H1 (cell line): ENCODE data around the gene ATP5F1C. TPM values are rescaled to one million over a fixed set of nuclear protein-coding genes. Genes with fewer than 3 reads are reported as not detected.

ENCODE experiments used
- CTCF ChIA-PET: fragments of 300-600 bp; sonication (Branson Sonifier 250); formaldehyde crosslinking; loops from one replicate; lab custom pipeline; 2021; ENCODE audit not compliant: partially characterized antibody; lab: Charles Lee
- POLR2A ChIA-PET: fragments of 300-600 bp; sonication (Branson Sonifier 250); formaldehyde crosslinking; loops from one replicate; lab custom pipeline; 2021; ENCODE audit warnings: inconsistent platforms; ENCODE audit not compliant: partially characterized antibody; lab: Charles Lee
- DNase-seq, 2 experiments: peaks; one replicate each; pipeline versions ENCODE4 v3.0.0 to v3.0.0-alpha.2; 2010 to 2022; ENCODE audit warnings: low spot score in 2 of 2, low read depth in 1 of 2, mixed read lengths in 1 of 2
- FAIRE-seq: peaks from 2 replicates; lab custom pipeline; 2011; peaks lifted over from hg19 to GRCh38; lab: Jason Lieb, UNC
- H2AFZ ChIP-seq: 2 replicates; pipeline ENCODE4 v1.8.1; 2012; ENCODE audit warnings: low read length, inconsistent platforms
- H2AK5ac ChIP-seq: 2 replicates; pipeline ENCODE4 v1.6.1; 2013; ENCODE audit warnings: low read depth, low read length
- H2BK120ac ChIP-seq: replicated peaks from 2 replicates; pipeline ENCODE3; 2013; ENCODE audit warnings: low read depth, low read length, inconsistent platforms
- H2BK12ac ChIP-seq: 2 replicates; pipeline ENCODE4 v1.6.1; 2013; ENCODE audit warnings: low read depth, low read length
- H2BK15ac ChIP-seq: 2 replicates; pipeline ENCODE4 v1.6.1; 2013; ENCODE audit warnings: low read length
- H2BK20ac ChIP-seq: 2 replicates; pipeline ENCODE4 v1.6.1; 2013; ENCODE audit warnings: low read length
- H2BK5ac ChIP-seq: 2 replicates; pipeline ENCODE4 v1.6.1; 2013; ENCODE audit warnings: low read depth, low read length
- H3K14ac ChIP-seq: 2 replicates; pipeline ENCODE4 v1.6.1; 2013; ENCODE audit warnings: inconsistent platforms; ENCODE audit not compliant: insufficient read length
- H3K18ac ChIP-seq: 2 replicates; pipeline ENCODE4 v1.6.1; 2013; ENCODE audit warnings: low read length; ENCODE audit errors: extremely low read depth
- H3K23ac ChIP-seq: 2 replicates; pipeline ENCODE4 v1.6.1; 2013; ENCODE audit warnings: inconsistent platforms; ENCODE audit not compliant: insufficient read length
- H3K23me2 ChIP-seq: 2 replicates; pipeline ENCODE4 v1.6.1; 2013; ENCODE audit warnings: low read depth, low read length
- H3K27ac ChIP-seq: 2 replicates; pipeline ENCODE4 v1.6.1; 2011; ENCODE audit warnings: low read depth, low read length, inconsistent platforms
- H3K27me3 ChIP-seq, 4 experiments: replicated peaks in 1 of 4; 1 replicate in 1 of 4; 2 replicates in 3 of 4; pipeline versions ENCODE4 v1.6.1 to v1.8.1; 2011 to 2013; ENCODE audit warnings: low read length in 3 of 4, mild to moderate bottlenecking in 3 of 4, inconsistent platforms in 2 of 4, mixed read lengths in 2 of 4, moderate library complexity in 1 of 4; ENCODE audit not compliant: control insufficient read depth in 3 of 4, insufficient read depth in 3 of 4; ENCODE audit errors: extremely low read depth in 1 of 4
- H3K36me3 ChIP-seq, 4 experiments: 2 replicates each; pipeline versions ENCODE4 v1.6.1 to v1.8.1; 2011 to 2013; ENCODE audit warnings: mild to moderate bottlenecking in 4 of 4, low read length in 3 of 4, moderate library complexity in 2 of 4, control low read depth in 1 of 4, inconsistent platforms in 1 of 4; ENCODE audit not compliant: insufficient read depth in 4 of 4, control insufficient read depth in 2 of 4
- H3K4ac ChIP-seq: replicated peaks from 2 replicates; pipeline ENCODE3; 2013; ENCODE audit warnings: low read length, low read depth, mixed read lengths, inconsistent platforms; ENCODE audit not compliant: insufficient read length
- H3K4me1 ChIP-seq, 4 experiments: replicated peaks in 1 of 4; 1 replicate in 1 of 4; 2 replicates in 3 of 4; pipeline versions ENCODE4 v1.6.1 to v1.8.1; 2011 to 2013; ENCODE audit warnings: low read length in 3 of 4, inconsistent platforms in 2 of 4, mixed read lengths in 1 of 4; ENCODE audit not compliant: insufficient read depth in 4 of 4, control insufficient read depth in 3 of 4
- H3K4me2 ChIP-seq, 2 experiments: 2 replicates each; pipeline versions ENCODE4 v1.6.1 to v1.8.1; 2011 to 2013; ENCODE audit warnings: low read depth in 2 of 2, low read length in 2 of 2, control low read depth in 1 of 2, inconsistent platforms in 1 of 2, mild to moderate bottlenecking in 1 of 2; ENCODE audit not compliant: insufficient read depth in 1 of 2
- H3K4me3 ChIP-seq, 4 experiments: fragments of 200-600, 300-600 bp in 1 of 4; sonication (generic), shearing (Covaris generic), sonication (Bioruptor Twin) in 1 of 4; 2 replicates each; pipeline versions ENCODE4 v1.5.1 to v1.8.1; 2011 to 2016; ENCODE audit warnings: low read length in 4 of 4, low read depth in 3 of 4, control low read depth in 2 of 4, inconsistent platforms in 2 of 4, mild to moderate bottlenecking in 2 of 4, mixed read lengths in 1 of 4, moderate library complexity in 1 of 4; ENCODE audit not compliant: insufficient read depth in 2 of 4; ENCODE audit errors: extremely low read depth in 1 of 4
- H3K56ac ChIP-seq: replicated peaks from 2 replicates; pipeline ENCODE3; 2013; ENCODE audit warnings: low read depth, mild to moderate bottlenecking, mixed read lengths, low read length, inconsistent platforms; ENCODE audit not compliant: insufficient read length
- H3K79me1 ChIP-seq: 2 replicates; pipeline ENCODE4 v1.6.1; 2013; ENCODE audit warnings: low read depth, low read length, control low read depth
- H3K79me2 ChIP-seq, 2 experiments: 2 replicates each; pipeline versions ENCODE4 v1.6.1 to v1.8.1; 2012 to 2013; ENCODE audit warnings: low read length in 2 of 2, mild to moderate bottlenecking in 2 of 2, inconsistent platforms in 1 of 2; ENCODE audit not compliant: insufficient read depth in 2 of 2, control insufficient read depth in 1 of 2
- H3K9ac ChIP-seq, 4 experiments: replicated peaks in 1 of 4; 1 replicate in 1 of 4; 2 replicates in 3 of 4; pipeline versions ENCODE4 v1.6.1 to v1.8.1; 2011 to 2013; ENCODE audit warnings: low read depth in 3 of 4, low read length in 3 of 4, control low read depth in 2 of 4, mild to moderate bottlenecking in 2 of 4, moderate library complexity in 2 of 4, inconsistent platforms in 1 of 4; ENCODE audit errors: extremely low read depth in 1 of 4
- H3K9me3 ChIP-seq, 2 experiments: 2 replicates each; pipeline versions ENCODE4 v1.6.1 to v1.8.1; 2012 to 2013; ENCODE audit warnings: mild to moderate bottlenecking in 2 of 2, moderate library complexity in 2 of 2, control low read depth in 1 of 2, inconsistent platforms in 1 of 2, low read depth in 1 of 2, low read length in 1 of 2, mixed read lengths in 1 of 2; ENCODE audit not compliant: insufficient read depth in 2 of 2
- H4K20me1 ChIP-seq, 2 experiments: replicated peaks in 1 of 2; 2 replicates each; pipeline versions ENCODE3 to v1.8.1; 2011 to 2013; ENCODE audit warnings: inconsistent platforms in 2 of 2, low read length in 2 of 2, mild to moderate bottlenecking in 1 of 2; ENCODE audit not compliant: insufficient read depth in 2 of 2, control insufficient read depth in 1 of 2
- H4K5ac ChIP-seq: 2 replicates; pipeline ENCODE4 v1.6.1; 2013; ENCODE audit warnings: low read length, low read depth, mixed read lengths, inconsistent platforms; ENCODE audit not compliant: insufficient read length
- H4K8ac ChIP-seq: 2 replicates; pipeline ENCODE4 v1.8.0; 2013; ENCODE audit warnings: mild to moderate bottlenecking, moderate library complexity, low read length, inconsistent platforms; ENCODE audit not compliant: insufficient read depth; ENCODE audit errors: extremely low read depth
- H4K91ac ChIP-seq: replicated peaks from 2 replicates; pipeline ENCODE3; 2013; ENCODE audit warnings: low read length, mixed read lengths, inconsistent platforms; ENCODE audit not compliant: insufficient read length
- BACH1 ChIP-seq: IDR thresholded peaks from 2 replicates; pipeline ENCODE4 v1.6.1; 2012; ENCODE audit warnings: low read length, improper control_type of control experiment
- CBX5 ChIP-seq: fragments of 300-800, 300-1000 bp; sonication (generic); IDR thresholded peaks from 2 replicates; pipeline ENCODE4 v1.7.1; 2016; ENCODE audit warnings: antibody characterized with exemption, low read length, low read depth
- CHD2 ChIP-seq: IDR thresholded peaks from 2 replicates; pipeline ENCODE4 v1.6.1; 2012; ENCODE audit warnings: low read length, improper control_type of control experiment
- EZH2 ChIP-seq: fragments of 200-600 bp; sonication (generic); IDR thresholded peaks from 2 replicates; pipeline ENCODE4 v1.7.1; 2012; ENCODE audit warnings: low read depth, mild to moderate bottlenecking, moderate library complexity, low read length, inconsistent platforms; ENCODE audit not compliant: severe bottlenecking
- FOSL1 ChIP-seq: IDR thresholded peaks from 2 replicates; pipeline ENCODE4 v1.6.1; 2011; ENCODE audit warnings: mild to moderate bottlenecking, low read depth, low read length, moderate library complexity; ENCODE audit not compliant: insufficient read depth
- GABPA ChIP-seq: IDR thresholded peaks from 2 replicates; pipeline ENCODE4 v1.6.1; 2011; ENCODE audit warnings: mild to moderate bottlenecking, low read length, moderate library complexity, borderline replicate concordance; ENCODE audit not compliant: insufficient read depth
- KDM1A ChIP-seq: fragments of 200-600, 300-600 bp; sonication (generic); IDR thresholded peaks from 2 replicates; pipeline ENCODE4 v1.7.1; 2016; ENCODE audit warnings: mild to moderate bottlenecking, low read length, borderline replicate concordance
- RFX5 ChIP-seq: IDR thresholded peaks from 2 replicates; pipeline ENCODE4 v1.6.1; 2011; ENCODE audit warnings: low read depth, low read length, improper control_type of control experiment, borderline replicate concordance
- RXRA ChIP-seq: IDR thresholded peaks from 2 replicates; pipeline ENCODE4 v1.6.1; 2011; ENCODE audit warnings: low read depth, mild to moderate bottlenecking, low read length, moderate library complexity; ENCODE audit not compliant: insufficient read depth
- SIRT6 ChIP-seq: IDR thresholded peaks from one replicate; pipeline ENCODE4 v1.7.1; 2012; ENCODE audit warnings: low read length, inconsistent platforms
- SRF ChIP-seq: IDR thresholded peaks from 2 replicates; pipeline ENCODE4 v1.6.1; 2011; ENCODE audit warnings: mild to moderate bottlenecking, low read depth, low read length, moderate library complexity
- TAF1 ChIP-seq: IDR thresholded peaks from 2 replicates; pipeline ENCODE4 v1.6.1; 2011; ENCODE audit warnings: mild to moderate bottlenecking, low read depth, low read length
- USF2 ChIP-seq: IDR thresholded peaks from 2 replicates; pipeline ENCODE4 v1.6.1; 2011; ENCODE audit warnings: low read length, improper control_type of control experiment
- YY1 ChIP-seq: IDR thresholded peaks from 2 replicates; pipeline ENCODE4 v1.6.1; 2011; ENCODE audit warnings: low read depth, mild to moderate bottlenecking, low read length
- WGBS, 2 experiments: shearing (Covaris generic) in 1 of 2; methylation state at CpG; one replicate each; pipeline versions ENCODE4 v1.1.6 to v1.1.7; 2013 to 2015; ENCODE audit warnings: low lambda C conversion rate in 2 of 2, mixed read lengths in 2 of 2, inconsistent platforms in 1 of 2, low coverage in 1 of 2, missing lambda C conversion rate in 1 of 2; ENCODE audit not compliant: insufficient replicate concordance in 2 of 2, insufficient coverage in 1 of 2, insufficient read length in 1 of 2; ENCODE audit errors: extremely low coverage in 1 of 2, missing lambda C conversion rate in 1 of 2; 5-methylcytosine and 5-hydroxymethylcytosine counted together
- polyA plus RNA-seq, 7 experiments: library from polyadenylated mRNA; depleted of rRNA in 3 of 7; stranded (reverse) in 5 of 7; unstranded in 2 of 7; fragments of >200 nt in 5 of 7; fragments of 200-250 nt in 2 of 7; gene quantifications; 1 replicate in 5 of 7; 2 replicates in 1 of 7; 4 replicates in 1 of 7; pipeline versions ENCODE4 v1.2.1 to v1.2.3, GENCODE V29; 2011 to 2013; ENCODE audit warnings: missing spikeins in 2 of 7, mixed read lengths in 2 of 7
- total RNA-seq: library from RNA; stranded (reverse); fragmentation: NEBNext Ultra II Directional; extraction: Animal tissue kit (Norgen Biotek cat#: 25700); gene quantifications from 2 replicates; pipeline ENCODE4 v1.2.1, GENCODE V29; 2021

Gene ATP5F1C
- total and polyA plus RNA-seq, 2 of the 8 experiments (the other 6 are each of a cell fraction or from before 2014, with no cell fraction given), result 221 to 265 TPM

GRCh38 chr10:7856678-7857077 lies 68.7 kb downstream of the ATP5F1C start:
- Histone ChIP-seq H3K27ac (no peak overlapping the region), H2BK12ac (no peak overlapping the region), H2AK5ac (no peak overlapping the region), H4K91ac (no peak overlapping the region), H3K4me3 (no peak overlapping the region), H2BK5ac (no peak overlapping the region), H3K18ac (no peak overlapping the region), H2AFZ (no peak overlapping the region), H3K27me3 (no peaks in the 10 kb centered on the region), H2BK20ac (no peak overlapping the region), H3K9me3 (peaks cover 6 to 12% of the 10 kb centered on the region in 2 experiments), H3K4me2 (no peak overlapping the region), H3K79me2 (peaks cover 0 to 6% of the 10 kb centered on the region in 2 experiments; a peak in 1 of 4 replicates), H4K8ac (no peak overlapping the region), H3K56ac (no peak overlapping the region), H3K4me1 (peaks cover 0 to 4% (median 0%) of the 10 kb centered on the region in 4 experiments; a peak in 2 of 7 replicates), H2BK15ac (no peak overlapping the region), H4K5ac (no peak overlapping the region), H2BK120ac (no peak overlapping the region), H4K20me1 (peaks cover 0 to 2% of the 10 kb centered on the region in 2 experiments), H3K4ac (no peak overlapping the region), H3K23me2 (no peaks in the 10 kb centered on the region), H3K23ac (no peak overlapping the region), H3K79me1 (no peaks in the 10 kb centered on the region; the same call in 1 of the 2 replicates), H3K9ac (no peak overlapping the region), H3K14ac (no peak overlapping the region), H3K36me3 (no peaks in the 10 kb centered on the region)
- POLR2A ChIA-PET, result interaction anchor here (1.2 kb wide), 1 partner anchor 39 kb away, joined by 3 read pairs; no protein-coding TSS in a partner anchor
- CTCF ChIA-PET, result interaction anchor here (0.6 kb wide), 2 partner anchors 12 to 819 kb away, joined by 3 read pairs; no protein-coding TSS in a partner anchor
- 43% methylated on average over 4 of the region's 4 CpGs; no CpG with 5 or more reads in 1 of the 2 experiments for WGBS, 2 experiments
- DNase-seq (no peak), FAIRE-seq (no peak)
- TF ChIP-seq BACH1 (no peak), USF2 (no peak), RFX5 (no peak), EZH2 (no peak), GABPA (no peak), SIRT6 (no peak), CBX5 (no peak), RXRA (no peak), SRF (no peak), CHD2 (no peak), KDM1A (no peak), YY1 (no peak), TAF1 (no peak), FOSL1 (no peak)
